SHP77 (cell line): Measurements from ENCODE around the gene TMEM229B.

Experiments
- DNase-seq, 2 experiments: peaks; one replicate each; lab custom pipeline; 2025; lab: John Stamatoyannopoulos, UW

TMEM229B gene

GRCh38 chr14:67487937-67488893 is at the start of gene TMEM229B:
Gene TMEM229B (minus strand): TSS chr14:67488721. CDS start chr14:67473923, 14,798 bp downstream.
- no peak for DNase-seq

GRCh38 chr14:67537736-67538135 is 49.2 kb upstream of the TMEM229B start:
- no peak for DNase-seq

GRCh38 chr14:67536087-67536486 is 47.6 kb upstream of the TMEM229B start:
- DNase-seq, result no peak

- DNase-seq, result no peak
These were observed 45.2 kb upstream of the TMEM229B start for GRCh38 chr14:67533754-67534085.

- DNase-seq, result peak; percentile 77 to 86
These were observed 44.7 kb upstream of the TMEM229B start, which contains the start of gene PLEKHH1 for GRCh38 chr14:67532998-67533753. Gene PLEKHH1 (plus strand): TSS chr14:67533290. CDS start chr14:67541868, 8,578 bp downstream.

- no peak for DNase-seq
These were observed 44.1 kb upstream of the TMEM229B start for GRCh38 chr14:67532606-67532997.

- no peak for DNase-seq
These were observed 41.7 kb upstream of the TMEM229B start for GRCh38 chr14:67529947-67530935.

- DNase-seq, result no peak
These were observed 39.8 kb upstream of the TMEM229B start for GRCh38 chr14:67528276-67528675.

- no peak for DNase-seq
These were observed 39.2 kb upstream of the TMEM229B start for GRCh38 chr14:67527756-67528155.

- peak; percentile 59 to 63 for DNase-seq
These were observed 38.3 kb upstream of the TMEM229B start for GRCh38 chr14:67526676-67527459.

GRCh38 chr14:67526181-67526580 is 37.7 kb upstream of the TMEM229B start:
- DNase-seq, result no peak

GRCh38 chr14:67525389-67525788 is 36.9 kb upstream of the TMEM229B start:
- DNase-seq, result no peak

- no peak for DNase-seq
These were observed 36.1 kb upstream of the TMEM229B start for GRCh38 chr14:67524634-67524963.

- DNase-seq, result no peak
These were observed 35.5 kb upstream of the TMEM229B start for GRCh38 chr14:67523764-67524633.

- no peak for DNase-seq
These were observed 33.7 kb upstream of the TMEM229B start for GRCh38 chr14:67522270-67522669.

GRCh38 chr14:67520482-67520881 is 32.0 kb upstream of the TMEM229B start:
- no peak for DNase-seq

GRCh38 chr14:67519406-67519805 is 30.9 kb upstream of the TMEM229B start:
- DNase-seq, result no peak

- DNase-seq, result peak in 1 of 2 experiments; percentile 40
These were observed 28.6 kb upstream of the TMEM229B start for GRCh38 chr14:67517083-67517482.

- no peak for DNase-seq
These were observed 28.2 kb upstream of the TMEM229B start for GRCh38 chr14:67516676-67517075.
